DND-41 (cell line): Measurements from ENCODE around the gene EBF4.

Experiments
- EZH2 ChIP-seq: IDR thresholded peaks from 3 replicates; pipeline ENCODE4 v1.6.1; 2012; ENCODE audit warnings: borderline replicate concordance, low read depth, mild to moderate bottlenecking, moderate library complexity, low read length, inconsistent platforms; ENCODE audit not compliant: severe bottlenecking
- TF ChIP-seq, protein P1 (sequence below): IDR thresholded peaks from 2 replicates; pipeline ENCODE4 v1.5.1; 2012; ENCODE audit warnings: borderline replicate concordance, low read length, moderate library complexity, mild to moderate bottlenecking; ENCODE audit not compliant: poor library complexity, severe bottlenecking; ENCODE audit errors: extremely low read depth

DNA sequence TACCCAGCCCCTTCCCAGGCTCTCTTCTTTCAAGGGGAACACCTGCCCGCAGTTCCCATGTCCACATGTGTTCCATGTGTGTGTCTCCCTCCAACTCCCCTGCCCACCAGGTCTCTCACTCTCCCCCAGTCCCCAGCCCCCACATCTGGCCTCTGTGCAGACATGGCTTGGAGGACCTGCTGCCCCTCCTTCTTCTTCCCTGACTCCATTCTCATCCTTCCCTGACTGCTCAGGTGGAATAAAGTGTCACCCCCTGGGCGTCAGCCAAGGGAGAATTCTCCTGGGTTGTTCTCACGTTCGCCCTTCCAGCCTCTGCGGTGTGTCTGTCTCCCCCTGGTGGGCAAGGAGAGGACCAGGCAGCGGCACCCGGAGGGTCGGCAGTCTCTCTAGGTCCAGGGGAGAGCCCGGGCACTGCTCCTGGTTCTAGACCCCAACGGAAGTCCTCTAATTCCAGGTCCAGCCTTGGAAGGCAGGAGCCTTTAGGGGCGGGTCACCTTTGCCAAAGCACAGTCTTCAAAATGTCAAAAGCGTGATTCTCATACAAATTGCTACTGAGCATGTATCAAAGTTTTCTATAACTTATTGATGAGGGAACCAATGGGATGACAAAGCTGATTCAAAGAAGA is 50.5 kb downstream of the EBF4 start:
- no peak for TF ChIP-seq EZH2
- TF ChIP-seq, protein P1, sequence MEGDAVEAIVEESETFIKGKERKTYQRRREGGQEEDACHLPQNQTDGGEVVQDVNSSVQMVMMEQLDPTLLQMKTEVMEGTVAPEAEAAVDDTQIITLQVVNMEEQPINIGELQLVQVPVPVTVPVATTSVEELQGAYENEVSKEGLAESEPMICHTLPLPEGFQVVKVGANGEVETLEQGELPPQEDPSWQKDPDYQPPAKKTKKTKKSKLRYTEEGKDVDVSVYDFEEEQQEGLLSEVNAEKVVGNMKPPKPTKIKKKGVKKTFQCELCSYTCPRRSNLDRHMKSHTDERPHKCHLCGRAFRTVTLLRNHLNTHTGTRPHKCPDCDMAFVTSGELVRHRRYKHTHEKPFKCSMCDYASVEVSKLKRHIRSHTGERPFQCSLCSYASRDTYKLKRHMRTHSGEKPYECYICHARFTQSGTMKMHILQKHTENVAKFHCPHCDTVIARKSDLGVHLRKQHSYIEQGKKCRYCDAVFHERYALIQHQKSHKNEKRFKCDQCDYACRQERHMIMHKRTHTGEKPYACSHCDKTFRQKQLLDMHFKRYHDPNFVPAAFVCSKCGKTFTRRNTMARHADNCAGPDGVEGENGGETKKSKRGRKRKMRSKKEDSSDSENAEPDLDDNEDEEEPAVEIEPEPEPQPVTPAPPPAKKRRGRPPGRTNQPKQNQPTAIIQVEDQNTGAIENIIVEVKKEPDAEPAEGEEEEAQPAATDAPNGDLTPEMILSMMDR: peak; percentile 95
